Fibroblast of villous mesenchyme (primary cell): ENCODE results near the gene ZMYM4. TPM values are rescaled to one million over a fixed set of nuclear protein-coding genes. Genes with fewer than 3 reads are reported as not detected.
"Not testable (repeated sequence)": the region's sequence is repeated elsewhere in the genome, so short reads cannot be mapped to it uniquely, and the experiment has no call there.

ENCODE experiments used
- DNase-seq: peaks from one replicate; pipeline ENCODE4 v3.0.0-alpha.2; 2010; ENCODE audit warnings: low read depth
- H3K4me3 ChIP-seq: 2 replicates; pipeline ENCODE4 v1.5.1; 2011; ENCODE audit warnings: low read depth, mild to moderate bottlenecking, low read length
- CTCF ChIP-seq: IDR thresholded peaks from 2 replicates; pipeline ENCODE4 v1.5.1; 2012; ENCODE audit warnings: low read depth, mild to moderate bottlenecking, low read length; ENCODE audit not compliant: insufficient read depth
- total RNA-seq: library from RNA; depleted of rRNA; stranded (reverse); fragments of >200 nt; gene quantifications from 2 replicates; pipeline ENCODE4 v1.2.3, GENCODE V29; 2012

ZMYM4 gene
- total RNA-seq, 1 donor, result 59.6 TPM

GRCh38 chr1:35452106-35452774 lies 183.7 kb downstream of the ZMYM4 start:
- peak; percentile 17 for TF ChIP-seq CTCF
- peak; percentile 92 for DNase-seq
- no peak overlapping the region for H3K4me3 ChIP-seq

GRCh38 chr1:35453031-35453430 lies 184.5 kb downstream of the ZMYM4 start:
- TF ChIP-seq CTCF, result no peak
- DNase-seq, result no peak
- H3K4me3 ChIP-seq, result no peak overlapping the region

GRCh38 chr1:35454176-35454575 lies 185.7 kb downstream of the ZMYM4 start:
- no peak for TF ChIP-seq CTCF
- H3K4me3 ChIP-seq, result no peak overlapping the region
- no peak for DNase-seq

- peak; percentile 36 for TF ChIP-seq CTCF
- no peak overlapping the region for H3K4me3 ChIP-seq
- DNase-seq, result peak; percentile 93
These were observed 186.1 kb downstream of the ZMYM4 start for GRCh38 chr1:35454616-35455015.

- no peak for TF ChIP-seq CTCF
- H3K4me3 ChIP-seq, result no peak overlapping the region
- no peak for DNase-seq
These were observed 192.3 kb downstream of the ZMYM4 start for GRCh38 chr1:35460796-35461195.

GRCh38 chr1:35461966-35462651 lies 193.6 kb downstream of the ZMYM4 start:
- no peak for TF ChIP-seq CTCF
- no peak overlapping the region for H3K4me3 ChIP-seq
- no peak for DNase-seq

- no peak for DNase-seq
- no peak overlapping the region for H3K4me3 ChIP-seq
- TF ChIP-seq CTCF, result no peak
These were observed 194.7 kb downstream of the ZMYM4 start for GRCh38 chr1:35463232-35463631.

GRCh38 chr1:35463749-35464148 lies 195.2 kb downstream of the ZMYM4 start:
- DNase-seq, H3K4me3 ChIP-seq: not testable (repeated sequence)
